ENCODE data around the gene IMMP2L. TPM values are rescaled to one million over a fixed set of nuclear protein-coding genes. Genes with fewer than 3 reads are reported as not detected.

IMMP2L gene
- total RNA-seq, 4 donors from 2014 or later = 23.8 to 30.0 (median 27.7) TPM

DNA sequence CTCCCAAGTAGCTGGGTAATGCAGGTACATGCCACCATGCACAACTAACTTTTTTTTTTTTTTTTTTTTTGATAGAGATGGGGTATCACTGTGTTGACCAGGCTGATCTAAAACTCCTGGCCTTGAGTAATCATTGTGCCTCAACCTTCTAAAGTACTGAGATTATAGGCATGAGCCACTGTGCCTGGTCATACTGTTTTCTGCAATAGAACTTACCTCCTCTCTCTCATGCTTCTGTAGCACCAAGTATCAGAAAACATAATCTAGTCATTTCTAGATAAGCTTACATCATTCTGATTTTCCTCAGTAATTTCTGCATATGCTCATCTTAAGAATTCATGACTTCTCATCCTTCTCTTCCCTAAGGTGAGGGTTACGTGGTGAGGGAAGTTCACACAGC is 210.0 kb downstream of the IMMP2L start:
- TF ChIP-seq, protein P1, sequence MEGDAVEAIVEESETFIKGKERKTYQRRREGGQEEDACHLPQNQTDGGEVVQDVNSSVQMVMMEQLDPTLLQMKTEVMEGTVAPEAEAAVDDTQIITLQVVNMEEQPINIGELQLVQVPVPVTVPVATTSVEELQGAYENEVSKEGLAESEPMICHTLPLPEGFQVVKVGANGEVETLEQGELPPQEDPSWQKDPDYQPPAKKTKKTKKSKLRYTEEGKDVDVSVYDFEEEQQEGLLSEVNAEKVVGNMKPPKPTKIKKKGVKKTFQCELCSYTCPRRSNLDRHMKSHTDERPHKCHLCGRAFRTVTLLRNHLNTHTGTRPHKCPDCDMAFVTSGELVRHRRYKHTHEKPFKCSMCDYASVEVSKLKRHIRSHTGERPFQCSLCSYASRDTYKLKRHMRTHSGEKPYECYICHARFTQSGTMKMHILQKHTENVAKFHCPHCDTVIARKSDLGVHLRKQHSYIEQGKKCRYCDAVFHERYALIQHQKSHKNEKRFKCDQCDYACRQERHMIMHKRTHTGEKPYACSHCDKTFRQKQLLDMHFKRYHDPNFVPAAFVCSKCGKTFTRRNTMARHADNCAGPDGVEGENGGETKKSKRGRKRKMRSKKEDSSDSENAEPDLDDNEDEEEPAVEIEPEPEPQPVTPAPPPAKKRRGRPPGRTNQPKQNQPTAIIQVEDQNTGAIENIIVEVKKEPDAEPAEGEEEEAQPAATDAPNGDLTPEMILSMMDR (IDR thresholded peaks at IDR 0.05) = no peak
- no peak for TF ChIP-seq POLR2A (IDR thresholded peaks at IDR 0.05)
- H3K27ac ChIP-seq = no peak overlapping the region
- no peak overlapping the region for H3K4me3 ChIP-seq (replicated peaks in 1 of 3)
- no peaks in the 10 kb centered on the region for H3K27me3 ChIP-seq
- no peaks in the 10 kb centered on the region for H3K9me3 ChIP-seq
- no peaks in the 10 kb centered on the region for H3K36me3 ChIP-seq
- intact Hi-C loops (cut with DNase I) = no loop called here
- H3K4me1 ChIP-seq = no peaks in the 10 kb centered on the region
- no peak for DNase-seq
- WGBS, 2 donors = 90 to 97% methylated on average over 1 of the region's 1 CpG

DNA sequence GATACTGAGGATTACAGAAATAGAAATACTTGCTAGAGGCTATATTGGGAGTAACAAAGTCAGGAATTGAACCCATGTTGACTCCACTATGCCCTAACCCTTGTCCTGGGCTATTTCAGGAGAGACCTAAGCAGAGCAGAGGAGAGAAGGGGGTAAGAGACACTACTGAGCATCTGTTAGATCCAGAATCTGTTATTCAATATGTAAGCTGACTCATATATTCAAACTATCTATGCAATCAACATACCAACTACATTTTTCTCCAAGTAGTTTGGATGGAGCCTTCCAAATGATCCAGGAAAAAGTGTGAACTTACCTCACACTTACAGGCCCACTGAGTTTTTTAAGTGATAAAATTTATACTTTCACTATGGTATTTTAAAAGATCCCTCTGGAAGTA is 216.1 kb downstream of the IMMP2L start:
- Histone ChIP-seq H3K27ac (no peak overlapping the region), H3K36me3 (no peaks in the 10 kb centered on the region), H3K27me3 (no peaks in the 10 kb centered on the region), H3K4me1 (no peaks in the 10 kb centered on the region), H3K9me3 (no peaks in the 10 kb centered on the region), H3K4me3 (replicated peaks in 1 of 3) (no peak overlapping the region)
- TF ChIP-seq, protein P1 (IDR thresholded peaks at IDR 0.05) = no peak
- no peak for DNase-seq
- intact Hi-C loops (cut with DNase I) = no loop called here

DNA sequence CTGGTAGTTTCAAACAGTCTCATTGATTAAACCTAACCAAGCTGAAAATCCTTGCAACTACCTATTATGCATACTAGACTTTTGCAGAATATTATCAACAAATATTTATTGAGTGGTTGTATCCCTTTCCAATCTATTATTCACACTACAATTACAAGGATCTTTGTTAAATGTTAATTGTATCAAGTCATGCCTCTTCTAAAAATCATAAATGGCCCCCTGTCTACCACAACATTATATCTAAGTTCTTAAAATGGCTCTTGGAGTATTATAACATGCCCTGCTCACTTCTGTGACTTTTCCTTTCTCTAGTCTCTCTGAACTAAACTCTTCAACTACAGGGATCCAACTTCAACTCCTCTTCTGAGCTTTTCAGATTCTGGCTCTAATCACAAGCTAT is 219.3 kb downstream of the IMMP2L start:
- Histone ChIP-seq H3K4me1 (no peaks in the 10 kb centered on the region), H3K36me3 (no peaks in the 10 kb centered on the region), H3K4me3 (replicated peaks in 1 of 3) (no peak overlapping the region), H3K27me3 (no peaks in the 10 kb centered on the region), H3K27ac (no peak overlapping the region), H3K9me3 (no peaks in the 10 kb centered on the region)
- no peak for DNase-seq
- TF ChIP-seq, protein P1 (IDR thresholded peaks at IDR 0.05) = no peak
- no peak for TF ChIP-seq POLR2A (IDR thresholded peaks at IDR 0.05)
- intact Hi-C loops (cut with DNase I) = no loop called here

DNA sequence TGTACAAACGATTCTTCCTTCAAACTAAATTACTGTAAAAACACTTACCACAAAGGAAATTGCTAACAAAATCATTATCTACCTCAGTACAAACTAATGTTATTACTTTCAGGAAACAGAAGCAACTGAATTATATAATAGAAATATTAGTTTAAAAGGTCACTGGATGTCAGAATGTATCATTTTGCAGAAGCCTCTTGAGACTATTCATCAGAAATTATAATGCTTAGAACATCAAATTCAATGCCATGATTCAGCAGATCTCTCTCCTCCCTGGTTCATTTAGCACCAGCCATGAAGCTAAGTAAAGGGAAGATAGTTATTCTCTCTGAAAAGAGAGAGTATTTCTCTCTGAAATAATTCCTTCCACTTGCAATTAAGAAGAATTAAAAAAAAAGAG is 223.3 kb downstream of the IMMP2L start:
- Histone ChIP-seq H3K4me1 (no peaks in the 10 kb centered on the region), H3K27me3 (no peaks in the 10 kb centered on the region), H3K36me3 (no peaks in the 10 kb centered on the region), H3K4me3 (replicated peaks in 1 of 3) (no peak overlapping the region), H3K9me3 (no peaks in the 10 kb centered on the region), H3K27ac (no peak overlapping the region)
- DNase-seq = no peak
- 41 to 44% methylated on average over 1 of the region's 1 CpG for WGBS, 2 donors
- no peak for TF ChIP-seq POLR2A (IDR thresholded peaks at IDR 0.05)
- TF ChIP-seq, protein P1 (IDR thresholded peaks at IDR 0.05) = no peak
- intact Hi-C loops (cut with DNase I) = no loop called here

DNA sequence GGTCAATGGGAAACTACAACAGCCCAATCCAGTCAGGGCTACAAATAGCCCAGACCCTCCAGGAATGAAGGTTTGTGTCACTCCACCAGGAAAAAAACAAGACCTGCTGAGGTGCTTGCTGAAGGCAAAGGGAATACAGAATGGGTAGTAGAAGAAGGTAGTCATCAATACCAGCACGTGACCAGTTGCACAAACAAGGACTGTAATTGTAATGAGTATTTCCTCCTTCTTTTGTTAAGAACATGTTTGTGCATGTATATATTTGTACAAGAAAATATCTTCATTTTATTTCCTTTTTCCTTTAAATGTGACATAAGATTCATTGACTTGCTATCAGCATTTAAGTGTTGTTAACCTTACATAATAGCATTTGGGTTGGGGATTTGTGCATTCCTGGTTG is 229.3 kb downstream of the IMMP2L start:
- Histone ChIP-seq H3K27me3 (no peaks in the 10 kb centered on the region), H3K9me3 (no peaks in the 10 kb centered on the region), H3K36me3 (no peaks in the 10 kb centered on the region), H3K27ac (no peak overlapping the region), H3K4me1 (no peaks in the 10 kb centered on the region), H3K4me3 (replicated peaks in 1 of 3) (no peak overlapping the region)
- WGBS, 2 donors = 89 to 94% methylated on average over 1 of the region's 1 CpG
- DNase-seq = no peak
- TF ChIP-seq, protein P1 (IDR thresholded peaks at IDR 0.05) = no peak
- TF ChIP-seq POLR2A (IDR thresholded peaks at IDR 0.05) = no peak
- intact Hi-C loops (cut with DNase I) = no loop called here

Data from thyroid gland (tissue), 4 donors.